Activated CD4-positive, alpha-beta T cell treated with anti-CD3 and anti-CD28 coated beads, Interleukin-10, Interleukin-2, amounts not matched to agents 100 ng/mL and 50 ng/mL, durations not matched to agents 16 hours and 8 hours (primary cell): Measurements from ENCODE around the gene WASL.
"Not testable (repeated sequence)": the region's sequence is repeated elsewhere in the genome, so short reads cannot be mapped to it uniquely, and the experiment has no call there.

ENCODE experiments used
- DNase-seq: peaks from one replicate; pipeline ENCODE4 v3.0.0-alpha.2; 2020

Gene WASL

DNA sequence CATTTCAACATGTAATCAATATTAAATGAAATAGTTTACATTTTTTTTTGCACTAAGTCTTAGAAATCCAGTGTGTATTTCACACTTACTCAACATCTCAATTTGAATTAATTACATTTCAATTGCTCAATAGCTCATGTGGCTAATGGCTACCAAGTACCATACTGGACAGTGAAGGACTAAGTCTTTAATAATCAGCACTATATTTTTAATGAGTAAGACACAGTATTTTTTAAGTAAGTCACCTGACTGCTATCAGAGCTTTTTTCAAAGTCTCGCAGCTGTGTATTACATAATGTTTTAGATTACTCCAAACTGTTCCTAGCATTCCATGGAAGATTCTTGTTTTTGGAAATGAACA lies 19.6 kb downstream of the WASL start:
- no peak for DNase-seq

DNA sequence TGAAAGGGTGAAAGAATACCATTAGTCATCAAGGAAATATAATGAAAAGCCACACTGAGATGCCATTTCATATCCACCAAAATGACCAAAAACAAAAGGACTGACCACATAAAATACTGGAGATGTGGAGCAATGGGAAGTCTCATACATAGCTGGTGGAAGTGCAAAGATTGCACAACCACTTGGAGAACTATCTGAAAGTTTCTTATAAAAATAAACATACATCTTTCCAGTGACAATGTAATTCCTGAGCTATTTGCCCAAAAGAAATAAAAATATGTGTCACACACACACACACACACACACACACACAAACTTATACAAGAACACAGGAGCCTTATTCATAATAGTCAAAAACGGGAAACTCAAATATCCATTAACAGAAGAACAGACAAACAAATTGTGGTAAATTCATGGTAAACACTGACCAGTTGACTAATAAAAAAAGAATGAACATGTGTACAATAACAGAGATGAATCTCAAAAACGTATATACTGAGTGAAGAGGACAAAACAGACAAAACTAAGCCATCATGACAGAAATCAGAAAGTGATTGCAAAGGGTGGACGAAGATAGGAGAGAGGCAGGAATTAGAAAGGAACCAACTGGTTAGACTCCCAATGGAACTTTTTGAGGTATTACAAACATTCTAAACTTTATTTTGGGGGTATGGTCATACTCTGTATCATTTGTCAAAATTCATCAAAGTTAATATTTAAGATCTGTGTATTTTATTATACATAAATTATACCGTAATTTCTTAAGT lies 21.5 kb downstream of the WASL start:
- DNase-seq = no peak

GRCh38 chr7:123725586-123726171 lies 23.1 kb downstream of the WASL start:
- DNase-seq = no peak

- no peak for DNase-seq
Measured at GRCh38 chr7:123724817-123725253, 24.0 kb downstream of the WASL start.

DNA sequence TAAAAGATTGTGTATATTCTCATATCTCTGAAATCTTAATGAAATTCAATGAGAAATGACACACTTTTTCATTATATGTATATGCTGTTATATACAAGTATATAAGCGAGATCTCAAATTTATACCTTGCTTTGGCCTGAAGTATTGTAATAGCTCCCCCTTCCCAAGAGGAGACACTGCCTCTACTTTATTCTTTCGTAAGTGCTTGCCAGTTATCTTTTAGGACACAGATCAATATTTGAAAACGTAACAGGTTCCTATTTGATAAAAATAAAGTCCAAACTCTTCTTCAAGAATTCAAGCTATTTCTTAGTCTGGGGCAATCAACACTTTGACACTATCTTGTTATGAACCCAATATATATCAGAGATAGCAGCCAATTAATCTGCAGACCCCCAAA lies 24.9 kb downstream of the WASL start:
- DNase-seq = no peak

DNA sequence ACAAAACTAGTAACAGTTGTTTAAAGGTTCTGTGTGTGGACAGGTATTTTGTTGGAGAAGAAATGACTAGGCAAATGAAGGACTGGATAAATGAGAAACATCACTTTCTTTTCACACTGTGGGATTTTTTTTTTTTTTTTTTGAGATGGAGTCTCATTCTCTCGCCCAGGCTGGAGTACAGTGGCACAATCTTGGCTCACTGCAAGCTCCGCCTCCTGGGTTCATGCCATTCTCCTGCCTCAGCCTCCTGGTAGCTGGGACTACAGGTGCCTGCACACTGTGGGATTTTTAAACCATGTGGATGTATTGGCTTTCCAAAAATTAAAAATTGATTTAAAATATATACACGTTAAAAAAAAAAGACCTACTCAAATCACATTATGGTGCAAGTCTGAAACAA lies 28.3 kb downstream of the WASL start:
- DNase-seq = not testable (repeated sequence)

DNA sequence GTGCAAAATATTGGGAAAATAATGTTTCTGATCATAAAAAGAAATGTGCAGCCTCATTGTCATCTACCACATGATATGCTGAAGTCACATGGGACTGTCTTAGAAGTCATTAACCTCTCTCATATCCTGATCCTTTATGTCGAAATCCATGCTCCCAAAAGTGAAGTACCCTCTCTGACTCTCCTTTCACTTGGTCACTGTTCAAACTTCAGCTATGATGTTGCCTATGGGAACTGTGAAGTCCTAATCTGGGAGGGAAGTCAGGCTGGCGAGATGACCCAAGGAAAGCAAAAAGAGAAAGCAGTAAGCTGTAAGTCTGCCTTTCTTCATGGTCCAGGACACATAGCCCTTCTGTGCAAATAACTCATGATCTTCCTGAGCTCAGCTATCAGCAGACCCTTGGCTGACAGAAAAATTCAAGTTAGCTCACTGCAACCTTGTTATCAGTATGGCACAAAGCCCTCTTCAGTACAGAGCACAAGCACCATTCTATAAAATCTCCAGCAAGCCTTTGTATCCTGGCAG lies 29.5 kb downstream of the WASL start:
- no peak for DNase-seq

DNA sequence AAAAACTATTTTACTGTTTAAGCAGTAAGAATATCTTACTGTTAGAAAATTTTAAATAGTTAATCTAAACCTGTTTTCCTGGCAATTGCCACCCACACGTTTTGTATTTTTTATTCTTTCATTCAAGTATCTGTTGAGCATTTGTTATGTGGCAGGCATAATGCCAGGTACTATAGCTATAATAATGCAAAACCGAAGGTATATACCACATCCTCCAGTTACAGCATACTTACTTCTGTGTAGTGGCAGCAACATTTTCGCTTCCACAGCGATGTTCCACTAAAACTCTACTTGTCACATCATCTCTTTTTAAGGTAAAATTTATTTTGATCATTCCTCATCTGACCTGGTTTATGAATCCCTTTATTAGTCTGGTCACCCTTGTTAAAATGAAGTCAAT lies 30.0 kb downstream of the WASL start:
- DNase-seq = no peak

- no peak for DNase-seq
Measured at GRCh38 chr7:123717689-123718088, 31.1 kb downstream of the WASL start.

GRCh38 chr7:123716877-123717276 lies 31.9 kb downstream of the WASL start:
- DNase-seq = no peak

DNA sequence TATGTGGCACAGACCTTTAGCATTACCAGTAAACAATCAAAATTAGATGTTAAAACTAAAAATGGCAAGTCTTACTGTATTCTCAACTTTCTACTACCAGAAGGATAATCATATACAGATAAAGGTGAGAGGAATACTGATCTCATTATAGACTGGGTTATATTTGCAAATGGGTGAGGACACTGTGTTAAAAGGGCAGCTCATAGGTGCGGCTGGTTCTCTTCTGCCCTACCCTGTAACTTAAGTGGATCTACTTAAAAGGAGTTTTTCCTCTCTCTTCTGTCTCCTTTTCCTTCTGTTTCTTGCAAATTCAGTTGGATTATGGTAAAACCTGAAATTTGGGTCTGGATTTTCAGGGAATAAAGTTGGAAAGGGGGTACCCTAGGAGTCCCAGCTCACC lies 33.0 kb downstream of the WASL start:
- no peak for DNase-seq

GRCh38 chr7:123715198-123715597 lies 33.6 kb downstream of the WASL start:
- DNase-seq = no peak

GRCh38 chr7:123714296-123715080 lies 34.3 kb downstream of the WASL start:
- no peak for DNase-seq

DNA sequence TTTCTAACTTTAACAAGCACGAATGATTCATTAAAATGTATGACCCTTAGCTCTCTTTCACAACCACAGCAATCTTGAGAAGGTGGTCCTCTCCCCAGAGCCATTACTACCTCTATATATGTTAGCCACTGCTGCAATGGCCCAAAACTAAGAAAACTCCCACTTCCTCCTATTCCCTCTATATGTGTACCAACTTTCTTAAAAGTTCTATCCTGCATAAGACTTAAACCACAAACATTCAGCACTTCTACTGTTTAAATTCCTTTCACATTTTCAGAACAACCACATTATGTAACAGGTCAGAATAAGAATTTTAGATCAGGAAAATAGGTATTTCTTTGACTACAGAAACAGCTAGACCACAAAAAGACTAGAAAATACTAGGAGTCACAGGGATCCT lies 36.2 kb downstream of the WASL start:
- DNase-seq = no peak

GRCh38 chr7:123711832-123712293 lies 36.9 kb downstream of the WASL start:
- DNase-seq = peak; percentile 56

GRCh38 chr7:123710683-123711082 lies 38.1 kb downstream of the WASL start:
- peak; percentile 13 for DNase-seq

DNA sequence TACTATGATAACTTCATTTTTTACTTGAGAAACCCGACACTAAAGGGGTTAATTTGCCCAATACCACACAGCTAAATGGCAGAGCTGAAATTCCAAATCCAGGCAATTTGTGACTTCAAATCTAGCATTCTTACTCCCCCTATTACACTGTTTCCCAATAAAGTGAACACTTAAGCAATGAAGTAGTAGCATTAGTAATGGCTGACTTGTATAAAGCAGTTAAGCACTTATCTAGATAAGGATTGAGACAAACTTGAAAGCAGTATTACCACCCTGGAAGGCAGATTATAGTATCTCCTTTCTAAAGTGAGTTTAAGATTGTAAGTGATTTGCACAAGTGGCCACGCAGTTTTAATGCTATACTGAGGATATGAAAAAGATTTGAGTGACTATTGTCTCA lies 39.3 kb downstream of the WASL start:
- DNase-seq = no peak

GRCh38 chr7:123705211-123705901 lies 43.4 kb downstream of the WASL start:
- DNase-seq = no peak

GRCh38 chr7:123695944-123696677 lies 52.7 kb downstream of the WASL start:
- no peak for DNase-seq

- no peak for DNase-seq
Measured at GRCh38 chr7:123692471-123692877, 56.3 kb downstream of the WASL start.

- no peak for DNase-seq
Measured at GRCh38 chr7:123690550-123690949, 58.3 kb downstream of the WASL start.

- no peak for DNase-seq
Measured at GRCh38 chr7:123689250-123689649, 59.6 kb downstream of the WASL start.
